Measurements from ENCODE around the gene MYCBP2.

DNA sequence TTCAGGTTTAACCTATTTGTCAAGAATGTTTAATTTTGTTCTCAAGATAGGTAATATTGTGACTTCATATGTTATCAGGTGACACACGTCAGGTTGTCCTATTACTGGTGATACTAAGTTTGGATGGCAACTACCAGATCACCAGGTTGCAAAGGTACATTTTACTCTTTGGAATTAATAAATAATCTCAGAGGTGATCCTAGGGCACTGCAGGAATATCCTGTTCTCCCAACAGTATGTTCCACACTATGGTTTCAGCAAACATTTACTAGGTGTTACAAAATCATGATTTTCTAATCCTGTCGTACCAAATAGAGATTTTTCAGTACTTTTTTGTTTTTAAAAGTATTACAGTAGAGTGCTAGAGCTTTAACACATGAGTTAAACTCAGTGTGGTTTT lies 29.3 kb upstream of the MYCBP2 start:
- TF ChIP-seq, protein P1, sequence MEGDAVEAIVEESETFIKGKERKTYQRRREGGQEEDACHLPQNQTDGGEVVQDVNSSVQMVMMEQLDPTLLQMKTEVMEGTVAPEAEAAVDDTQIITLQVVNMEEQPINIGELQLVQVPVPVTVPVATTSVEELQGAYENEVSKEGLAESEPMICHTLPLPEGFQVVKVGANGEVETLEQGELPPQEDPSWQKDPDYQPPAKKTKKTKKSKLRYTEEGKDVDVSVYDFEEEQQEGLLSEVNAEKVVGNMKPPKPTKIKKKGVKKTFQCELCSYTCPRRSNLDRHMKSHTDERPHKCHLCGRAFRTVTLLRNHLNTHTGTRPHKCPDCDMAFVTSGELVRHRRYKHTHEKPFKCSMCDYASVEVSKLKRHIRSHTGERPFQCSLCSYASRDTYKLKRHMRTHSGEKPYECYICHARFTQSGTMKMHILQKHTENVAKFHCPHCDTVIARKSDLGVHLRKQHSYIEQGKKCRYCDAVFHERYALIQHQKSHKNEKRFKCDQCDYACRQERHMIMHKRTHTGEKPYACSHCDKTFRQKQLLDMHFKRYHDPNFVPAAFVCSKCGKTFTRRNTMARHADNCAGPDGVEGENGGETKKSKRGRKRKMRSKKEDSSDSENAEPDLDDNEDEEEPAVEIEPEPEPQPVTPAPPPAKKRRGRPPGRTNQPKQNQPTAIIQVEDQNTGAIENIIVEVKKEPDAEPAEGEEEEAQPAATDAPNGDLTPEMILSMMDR (IDR thresholded peaks at IDR 0.05) = no peak
- no peak for TF ChIP-seq POLR2A (IDR thresholded peaks at IDR 0.05)
